GM20000 (cell line): Measurements from ENCODE around the gene KIAA1671.

Experiments used
- DNase-seq: peaks from one replicate; pipeline ENCODE4 v3.0.0; 2012; ENCODE audit warnings: low spot score
- TF ChIP-seq, protein P1 (sequence below): IDR thresholded peaks from 2 replicates; pipeline ENCODE4 v1.5.1; 2012; ENCODE audit warnings: mild to moderate bottlenecking, control low read depth; ENCODE audit errors: extremely low read depth, missing control alignments

Gene KIAA1671

DNA sequence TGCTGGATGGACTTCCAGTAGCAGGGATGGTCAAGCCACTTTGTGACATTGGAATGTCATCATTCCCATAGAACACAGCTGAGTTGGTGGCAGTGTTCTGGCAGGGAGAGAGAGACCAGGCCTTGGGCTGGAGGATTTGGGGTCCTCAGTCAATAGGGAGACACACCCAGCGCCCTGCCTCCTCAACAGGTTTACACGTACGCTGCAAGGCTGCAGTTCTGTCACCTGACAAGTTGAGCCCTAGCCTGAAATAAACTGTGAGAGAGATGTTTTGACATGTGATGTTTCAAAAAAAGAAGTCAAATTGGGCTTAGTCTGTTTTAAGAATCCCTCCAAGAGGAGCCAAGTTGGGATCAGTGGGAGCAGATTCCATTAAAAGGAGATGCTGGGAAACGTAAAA lies 204.2 kb downstream of the KIAA1671 start:
- TF ChIP-seq, protein P1, sequence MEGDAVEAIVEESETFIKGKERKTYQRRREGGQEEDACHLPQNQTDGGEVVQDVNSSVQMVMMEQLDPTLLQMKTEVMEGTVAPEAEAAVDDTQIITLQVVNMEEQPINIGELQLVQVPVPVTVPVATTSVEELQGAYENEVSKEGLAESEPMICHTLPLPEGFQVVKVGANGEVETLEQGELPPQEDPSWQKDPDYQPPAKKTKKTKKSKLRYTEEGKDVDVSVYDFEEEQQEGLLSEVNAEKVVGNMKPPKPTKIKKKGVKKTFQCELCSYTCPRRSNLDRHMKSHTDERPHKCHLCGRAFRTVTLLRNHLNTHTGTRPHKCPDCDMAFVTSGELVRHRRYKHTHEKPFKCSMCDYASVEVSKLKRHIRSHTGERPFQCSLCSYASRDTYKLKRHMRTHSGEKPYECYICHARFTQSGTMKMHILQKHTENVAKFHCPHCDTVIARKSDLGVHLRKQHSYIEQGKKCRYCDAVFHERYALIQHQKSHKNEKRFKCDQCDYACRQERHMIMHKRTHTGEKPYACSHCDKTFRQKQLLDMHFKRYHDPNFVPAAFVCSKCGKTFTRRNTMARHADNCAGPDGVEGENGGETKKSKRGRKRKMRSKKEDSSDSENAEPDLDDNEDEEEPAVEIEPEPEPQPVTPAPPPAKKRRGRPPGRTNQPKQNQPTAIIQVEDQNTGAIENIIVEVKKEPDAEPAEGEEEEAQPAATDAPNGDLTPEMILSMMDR, result no peak
- no peak for DNase-seq

DNA sequence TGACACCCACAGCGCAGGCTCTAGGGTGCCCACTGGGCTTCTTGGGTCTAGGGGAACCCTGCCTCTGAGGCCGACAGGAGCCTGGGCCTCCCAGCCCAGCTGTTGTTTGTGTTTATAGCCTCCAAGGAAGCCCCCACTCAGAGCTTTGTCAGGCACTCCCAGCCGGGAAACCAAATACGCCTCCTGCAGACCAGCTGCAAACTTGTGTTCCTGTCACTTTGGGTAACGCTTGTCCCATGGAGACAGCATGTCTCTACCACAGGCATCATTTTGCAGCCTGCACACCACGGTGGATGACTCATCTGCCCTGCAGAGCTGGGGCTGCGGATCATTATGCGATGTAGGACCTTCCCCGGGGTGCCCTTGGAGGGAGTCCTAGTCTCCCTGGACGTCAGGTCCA lies 206.5 kb downstream of the KIAA1671 start:
- TF ChIP-seq, protein P1, result no peak
- DNase-seq, result no peak

DNA sequence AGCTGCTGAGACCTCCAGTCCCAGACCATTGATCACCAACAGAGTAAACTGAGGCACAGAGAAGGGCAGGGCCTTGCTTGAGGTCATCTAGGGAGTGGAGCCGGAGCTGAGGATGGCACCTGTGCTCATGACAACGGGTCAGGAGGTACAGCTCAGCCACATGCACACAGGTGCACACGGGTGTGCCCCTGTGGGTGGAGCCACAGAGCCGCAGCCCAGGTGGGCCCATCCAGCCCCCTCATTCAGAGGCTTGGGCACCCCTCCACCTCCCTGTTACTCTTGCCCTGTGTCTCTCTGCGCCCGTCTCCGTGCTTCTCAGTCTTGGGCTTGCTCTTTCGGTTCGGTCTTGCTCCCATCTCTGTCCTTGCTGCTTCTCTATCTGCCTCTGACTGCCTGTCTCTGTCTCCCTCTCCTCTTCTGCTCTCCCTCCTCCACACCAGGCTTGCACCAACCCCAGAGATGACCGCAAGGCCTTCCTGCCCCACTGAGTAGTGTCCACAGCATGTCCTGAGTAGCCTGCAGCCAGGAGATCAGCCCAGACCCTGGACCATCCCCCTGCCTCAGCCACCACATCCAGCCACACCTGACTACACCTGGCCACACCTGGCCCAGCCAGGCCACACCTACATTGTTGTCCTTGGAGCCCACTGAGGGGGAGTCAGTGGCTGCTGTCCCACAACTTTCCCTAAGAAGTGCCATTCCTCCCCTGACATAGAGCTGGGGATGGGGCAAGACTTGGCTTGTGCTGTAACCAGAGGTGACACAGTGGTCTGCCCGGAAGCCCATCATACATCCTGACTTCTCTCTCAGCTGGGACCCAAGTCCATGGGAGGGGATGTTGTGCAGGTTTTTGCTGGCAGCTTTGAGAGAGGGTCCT lies 207.8 kb downstream of the KIAA1671 start:
- TF ChIP-seq, protein P1, result no peak
- DNase-seq, result no peak

DNA sequence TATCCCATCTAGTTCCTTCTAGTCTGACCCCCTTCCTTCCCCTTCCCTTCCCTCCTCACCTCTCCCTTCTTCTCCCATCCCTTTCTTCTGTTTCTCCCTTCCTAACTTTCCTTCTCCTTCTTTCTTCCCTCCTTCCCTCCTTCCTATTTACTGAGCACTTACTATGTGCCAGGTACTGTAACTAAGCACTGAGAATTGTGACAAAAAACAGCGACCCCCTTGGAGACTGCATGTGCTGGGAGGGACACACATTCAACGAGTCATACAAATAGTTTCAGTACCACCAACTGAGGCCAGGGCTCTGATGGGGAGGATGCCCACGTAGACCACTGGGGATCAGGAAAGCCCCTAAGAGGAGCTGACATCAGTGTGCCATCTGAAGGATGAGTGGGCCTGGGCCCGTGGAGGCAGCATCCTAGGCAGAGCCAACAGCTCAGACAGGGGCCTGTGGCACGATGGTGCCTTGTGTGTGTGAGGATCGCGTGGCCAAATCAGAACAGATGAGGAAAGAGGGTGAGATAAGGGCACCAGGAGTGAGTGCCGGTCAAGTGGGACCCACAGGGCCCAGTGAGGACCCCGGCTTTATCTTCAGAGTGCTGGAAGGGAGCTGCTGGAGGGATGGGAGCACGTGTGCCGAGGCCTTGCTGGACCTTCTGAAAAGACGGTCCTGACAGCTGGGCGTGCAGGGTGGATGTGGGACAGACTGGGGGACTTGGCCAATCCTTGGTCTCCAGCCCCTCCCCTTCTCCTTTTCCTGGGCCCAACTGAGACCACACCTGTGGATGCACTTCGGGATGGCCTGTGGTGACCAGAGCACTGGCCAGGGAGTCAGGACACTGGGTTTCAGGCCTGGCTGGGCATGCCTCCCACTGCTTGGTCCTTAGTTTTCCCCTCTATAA lies 208.8 kb downstream of the KIAA1671 start:
- TF ChIP-seq, protein P1, result no peak
- no peak for DNase-seq

DNA sequence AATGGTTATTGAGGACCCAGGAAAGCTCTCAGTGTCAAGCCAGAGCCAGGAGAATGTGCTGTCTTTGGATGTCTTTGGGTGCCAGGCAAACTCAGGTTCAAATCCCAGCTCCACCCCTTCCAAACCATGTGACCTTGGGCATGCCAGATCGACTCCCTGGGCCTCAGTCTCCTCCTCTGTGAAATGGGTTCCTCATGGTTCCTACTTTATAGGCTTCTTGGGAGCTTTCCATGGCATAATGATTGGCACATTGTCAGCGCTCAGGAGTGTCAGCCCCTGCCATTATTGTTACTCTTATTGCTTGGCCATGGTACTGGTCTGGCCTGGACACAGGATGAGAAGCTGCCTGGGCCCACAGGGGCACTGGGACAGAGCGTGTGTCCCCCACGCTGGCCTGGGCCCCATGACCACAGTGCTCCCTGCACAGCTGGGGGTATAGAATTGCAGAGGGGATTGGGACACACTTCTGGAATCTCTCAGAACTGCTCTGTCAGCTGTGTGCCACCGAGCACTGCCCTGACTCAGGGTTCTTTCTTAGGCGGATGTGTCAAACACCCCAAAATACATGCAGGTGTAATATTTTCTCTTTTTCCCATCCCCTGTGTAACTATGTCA lies 209.5 kb downstream of the KIAA1671 start:
- DNase-seq, result no peak
- TF ChIP-seq, protein P1, result no peak

DNA sequence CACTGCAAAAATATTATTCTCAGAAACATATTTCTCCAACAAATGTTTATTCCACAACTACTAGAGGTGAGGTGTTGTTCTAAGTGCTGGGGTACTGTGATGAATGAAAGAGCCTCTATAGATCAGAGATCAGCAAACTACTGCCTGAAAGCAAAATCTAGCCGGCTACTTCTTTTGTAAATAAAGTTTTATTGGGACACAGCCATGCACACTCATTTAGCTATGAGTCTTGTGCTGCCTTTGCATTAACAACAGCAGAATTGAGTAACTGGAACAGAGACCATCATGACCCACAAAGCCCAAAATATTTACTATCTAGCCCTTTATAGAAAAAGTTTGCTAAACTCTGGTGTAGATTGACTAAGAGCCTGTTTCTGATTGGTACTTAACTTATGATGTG lies 210.0 kb downstream of the KIAA1671 start:
- no peak for DNase-seq
- TF ChIP-seq, protein P1, result no peak
